ENCODE measurements around the gene CFAP299.

DNA sequence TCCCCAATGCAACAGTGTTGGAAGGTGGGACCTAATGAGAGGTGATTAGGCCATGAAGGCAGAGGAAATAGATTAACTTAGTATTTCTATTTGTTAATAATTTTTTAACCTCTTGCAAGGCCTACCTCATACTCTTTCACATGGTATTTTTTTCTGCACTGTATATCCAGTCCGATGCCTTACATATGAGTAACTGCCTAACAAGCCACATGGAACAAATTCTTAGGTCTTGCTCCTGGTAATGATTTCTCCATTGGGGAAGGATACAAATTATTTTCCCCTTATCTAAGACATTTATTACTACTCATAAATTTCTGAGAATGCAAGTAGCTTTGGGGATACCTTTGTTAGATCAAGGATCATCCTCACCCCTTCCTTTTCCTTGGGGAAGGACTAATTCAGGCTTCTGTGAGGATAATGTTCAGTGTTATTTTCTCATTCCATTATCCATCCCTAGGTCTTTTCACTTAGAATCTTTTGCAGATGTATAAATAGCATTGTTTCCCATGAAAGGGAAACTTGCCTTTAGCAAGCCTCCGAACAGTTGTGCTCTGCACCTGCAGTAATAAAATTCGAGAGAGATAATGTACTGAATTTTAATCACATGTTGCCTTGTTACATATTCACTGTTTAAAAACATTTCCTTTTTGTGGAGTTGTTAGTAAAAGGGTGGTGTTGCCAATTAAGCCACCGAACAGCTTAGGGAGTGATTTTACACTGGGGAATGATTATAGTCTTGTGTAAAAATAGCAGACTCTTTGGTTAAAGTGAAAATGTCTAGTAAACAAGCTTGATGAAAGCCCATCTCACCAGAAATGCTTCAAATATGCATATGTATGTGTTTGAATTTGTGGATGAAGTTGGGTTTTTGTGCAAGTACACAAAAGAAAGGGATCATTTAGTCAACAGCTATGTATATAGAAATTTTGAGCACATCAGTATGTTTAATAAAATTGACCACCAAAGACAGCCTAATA, 89.9 kb downstream of the CFAP299 start:
- TF ChIP-seq, protein P1, sequence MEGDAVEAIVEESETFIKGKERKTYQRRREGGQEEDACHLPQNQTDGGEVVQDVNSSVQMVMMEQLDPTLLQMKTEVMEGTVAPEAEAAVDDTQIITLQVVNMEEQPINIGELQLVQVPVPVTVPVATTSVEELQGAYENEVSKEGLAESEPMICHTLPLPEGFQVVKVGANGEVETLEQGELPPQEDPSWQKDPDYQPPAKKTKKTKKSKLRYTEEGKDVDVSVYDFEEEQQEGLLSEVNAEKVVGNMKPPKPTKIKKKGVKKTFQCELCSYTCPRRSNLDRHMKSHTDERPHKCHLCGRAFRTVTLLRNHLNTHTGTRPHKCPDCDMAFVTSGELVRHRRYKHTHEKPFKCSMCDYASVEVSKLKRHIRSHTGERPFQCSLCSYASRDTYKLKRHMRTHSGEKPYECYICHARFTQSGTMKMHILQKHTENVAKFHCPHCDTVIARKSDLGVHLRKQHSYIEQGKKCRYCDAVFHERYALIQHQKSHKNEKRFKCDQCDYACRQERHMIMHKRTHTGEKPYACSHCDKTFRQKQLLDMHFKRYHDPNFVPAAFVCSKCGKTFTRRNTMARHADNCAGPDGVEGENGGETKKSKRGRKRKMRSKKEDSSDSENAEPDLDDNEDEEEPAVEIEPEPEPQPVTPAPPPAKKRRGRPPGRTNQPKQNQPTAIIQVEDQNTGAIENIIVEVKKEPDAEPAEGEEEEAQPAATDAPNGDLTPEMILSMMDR (IDR thresholded peaks at IDR 0.05; ENCODE audit: low read depth, low read length, poor library complexity, severe bottlenecking), result no peak
- TF ChIP-seq EZH2phosphoT487 (IDR thresholded peaks at IDR 0.05; ENCODE audit: borderline replicate concordance, low read length), result no peak

Measured in DOHH2 (cell line).